HTR-8/SVneo (cell line): ENCODE data around the gene COX5B.

Source experiments
- DNase-seq: peaks from one replicate; pipeline ENCODE4 v3.0.0; 2011; ENCODE audit warnings: low spot score, mixed read lengths; ENCODE audit not compliant: insufficient read length
- FAIRE-seq: peaks from 2 replicates; lab custom pipeline; 2011; peaks lifted over from hg19 to GRCh38; lab: Jason Lieb, UNC

COX5B gene

GRCh38 chr2:97653473-97653872 is 7.6 kb downstream of the COX5B start:
- DNase-seq, result no peak
- FAIRE-seq, result no peak

- FAIRE-seq, result no peak
- no peak for DNase-seq
Measured at GRCh38 chr2:97653874-97654273, 8.0 kb downstream of the COX5B start.

GRCh38 chr2:97654309-97654708 is 8.4 kb downstream of the COX5B start:
- DNase-seq (no peak), FAIRE-seq (no peak)

- FAIRE-seq (peak; percentile 71), DNase-seq (no peak)
Measured at GRCh38 chr2:97654791-97655190, 8.9 kb downstream of the COX5B start.

GRCh38 chr2:97656129-97656755 is 10.4 kb downstream of the COX5B start:
- FAIRE-seq (peak; percentile 20), DNase-seq (no peak)

GRCh38 chr2:97656905-97657587 is 11.2 kb downstream of the COX5B start:
- DNase-seq (no peak), FAIRE-seq (no peak)

- no peak for FAIRE-seq
Measured at GRCh38 chr2:97657986-97658690, 12.3 kb downstream of the COX5B start.

GRCh38 chr2:97658691-97659157 is 12.9 kb downstream of the COX5B start:
- FAIRE-seq (no peak), DNase-seq (no peak)

More at GRCh38 chr2:97657986-97658690, 12.3 kb downstream of the COX5B start:
- no peak for DNase-seq

- DNase-seq (no peak), FAIRE-seq (no peak)
Measured at GRCh38 chr2:97659256-97660043, 13.6 kb downstream of the COX5B start.

- DNase-seq (no peak), FAIRE-seq (no peak)
Measured at GRCh38 chr2:97660044-97660774, 14.3 kb downstream of the COX5B start.

GRCh38 chr2:97660775-97661389 is 15.0 kb downstream of the COX5B start:
- DNase-seq (no peak), FAIRE-seq (no peak)

- DNase-seq (no peak), FAIRE-seq (no peak)
Measured at GRCh38 chr2:97661927-97662326, 16.1 kb downstream of the COX5B start.

- DNase-seq, result no peak
Measured at GRCh38 chr2:97662386-97662894, 16.6 kb downstream of the COX5B start.

GRCh38 chr2:97662895-97663625 is 17.2 kb downstream of the COX5B start:
- FAIRE-seq (peak; percentile 40), DNase-seq (peak; percentile 87)

More at GRCh38 chr2:97662386-97662894, 16.6 kb downstream of the COX5B start:
- peak; percentile 69 for FAIRE-seq

GRCh38 chr2:97663626-97663961 is 17.7 kb downstream of the COX5B start:
- FAIRE-seq (no peak), DNase-seq (no peak)

GRCh38 chr2:97663962-97664635 is 18.2 kb downstream of the COX5B start, which contains the start of gene ACTR1B:
Gene ACTR1B, minus strand, starts transcription at chr2:97664044. Its CDS starts 154 bp downstream, at chr2:97663890.
- peak; percentile 99 for FAIRE-seq

GRCh38 chr2:97664636-97664970 is 18.7 kb downstream of the COX5B start:
- DNase-seq (no peak), FAIRE-seq (no peak)

More at GRCh38 chr2:97663962-97664635, 18.2 kb downstream of the COX5B start, which contains the start of gene ACTR1B:
- peak; percentile 99 for DNase-seq

- DNase-seq (no peak), FAIRE-seq (no peak)
Measured at GRCh38 chr2:97669448-97669847, 23.6 kb downstream of the COX5B start, which contains the start of gene C2orf92. Gene C2orf92, plus strand, starts transcription at chr2:97669713. Its CDS starts 76 bp downstream, at chr2:97669789.
